GM18907 (cell line): ENCODE data around the gene CMSS1.
A peak's percentile ranks its signal among the peaks of the same experiment; 100 is the strongest.
"Not testable (repeated sequence)": the region's sequence is repeated elsewhere in the genome, so short reads cannot be mapped to it uniquely, and the experiment has no call there.

Experiments used
- ATAC-seq: cut with Tn5 transposase; IDR thresholded peaks from one replicate; pipeline ENCODE4 v1.9.1; 2021; ENCODE audit warnings: mild to moderate bottlenecking, moderate library complexity; ENCODE audit not compliant: unreplicated experiment

The CMSS1 gene

DNA sequence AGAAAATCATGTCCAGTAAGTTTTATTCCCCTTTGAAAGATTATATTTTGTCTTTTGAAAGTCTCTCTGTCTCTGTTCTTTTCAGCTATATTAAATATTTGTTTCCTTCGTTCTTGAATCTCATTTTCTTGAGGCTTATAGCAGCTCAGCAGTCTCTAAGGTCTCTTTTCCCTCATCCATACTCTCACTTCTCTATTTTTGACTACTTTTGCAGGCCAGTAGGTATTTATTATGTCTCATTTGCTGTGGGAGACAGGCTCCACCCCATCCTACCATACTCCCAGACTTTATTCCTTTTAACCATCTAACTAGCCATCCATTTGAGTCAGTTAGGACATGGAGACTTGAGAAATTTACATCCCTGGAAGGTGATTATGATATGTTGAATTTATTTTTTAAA lies 225.6 kb downstream of the CMSS1 start:
- ATAC-seq: no peak

DNA sequence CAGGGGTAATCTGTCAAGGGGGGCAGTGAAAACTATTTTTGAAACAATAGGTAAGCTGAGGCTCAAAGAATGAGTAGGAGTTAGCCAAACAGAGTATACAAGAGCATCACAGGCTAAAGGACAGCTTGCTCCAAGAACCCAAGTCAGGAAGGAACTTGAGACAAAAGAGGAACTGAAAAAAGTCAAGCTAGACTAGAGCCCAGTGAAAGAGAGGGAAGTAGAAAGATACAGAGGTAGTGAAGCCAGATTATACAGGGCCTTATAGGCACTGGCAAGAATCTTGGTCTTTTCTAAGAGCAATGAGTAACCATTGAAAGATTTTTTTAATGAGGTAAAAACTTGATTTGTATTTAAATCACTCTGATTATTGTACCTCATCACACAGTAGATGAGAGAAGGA lies 226.7 kb downstream of the CMSS1 start:
- ATAC-seq: peak; percentile 73

DNA sequence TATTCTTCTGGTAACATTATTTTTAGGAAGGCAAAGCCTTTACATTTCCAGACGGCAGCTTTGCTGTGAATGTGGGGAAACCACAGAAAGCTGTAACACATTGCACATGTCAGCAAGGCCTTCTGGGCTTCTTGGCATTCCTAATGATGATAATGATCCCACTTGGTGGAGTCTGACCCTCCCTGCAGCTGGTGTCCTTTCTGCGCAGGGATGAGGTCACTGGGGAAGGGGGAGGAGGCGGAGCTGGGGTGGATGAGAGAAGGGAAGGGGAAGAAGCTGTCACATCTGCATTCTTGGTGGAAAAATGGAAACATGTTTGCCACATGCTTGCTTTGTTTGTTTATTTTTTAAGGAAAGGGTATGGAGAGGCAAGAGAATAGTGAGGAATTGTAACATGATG lies 228.0 kb downstream of the CMSS1 start:
- no peak for ATAC-seq

DNA sequence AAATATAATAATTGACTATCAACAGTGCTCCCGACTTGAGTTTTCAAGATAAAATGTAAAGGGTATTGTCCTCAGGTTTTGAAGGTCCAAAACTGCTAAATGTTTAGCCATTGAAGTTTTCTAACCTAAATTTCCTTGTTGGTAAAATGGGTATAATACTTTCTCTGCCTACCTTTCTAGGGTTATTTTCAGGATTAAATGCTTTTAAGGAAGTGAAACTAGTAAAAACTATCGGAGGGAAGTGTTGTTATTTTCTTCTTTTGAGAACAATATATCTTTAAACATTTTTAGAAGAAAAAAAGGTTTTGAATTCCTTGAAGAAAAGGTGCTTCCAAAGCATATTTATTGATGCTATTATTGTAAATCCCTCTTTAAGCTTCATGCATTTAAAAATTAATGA lies 229.3 kb downstream of the CMSS1 start:
- ATAC-seq: no peak

DNA sequence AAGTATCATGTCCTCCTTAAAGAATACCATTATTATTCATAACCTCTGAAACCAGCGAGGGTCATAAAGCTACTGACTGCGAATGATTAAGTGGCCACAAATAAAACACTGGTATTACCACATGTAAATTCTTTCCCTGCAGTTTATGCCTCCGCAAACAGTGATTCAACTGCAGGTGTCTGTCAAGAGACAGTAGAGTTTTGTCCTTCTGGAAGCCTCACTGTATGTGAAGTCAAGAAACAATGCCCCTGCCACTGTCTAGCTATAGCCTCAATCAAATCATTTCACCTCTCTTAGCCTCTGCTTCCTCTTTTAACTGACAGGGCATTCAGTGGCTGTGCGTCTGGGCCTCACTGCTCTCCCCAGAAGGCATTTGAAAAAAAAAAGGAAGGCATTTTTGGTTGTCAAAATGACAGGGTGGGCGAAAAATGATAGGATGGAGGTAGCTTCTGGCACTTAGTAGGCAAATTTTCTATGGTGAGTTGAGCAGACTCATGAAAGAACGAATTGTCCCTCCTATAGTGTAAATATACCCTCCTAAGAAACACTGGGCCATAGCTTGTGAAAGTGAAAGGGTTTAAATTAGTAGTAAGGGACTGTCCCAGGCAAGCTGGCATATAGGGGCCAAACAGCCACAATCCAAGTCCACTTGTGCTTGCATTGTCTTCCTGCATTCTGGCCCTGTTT lies 229.9 kb downstream of the CMSS1 start:
- ATAC-seq: peak; percentile 87

DNA sequence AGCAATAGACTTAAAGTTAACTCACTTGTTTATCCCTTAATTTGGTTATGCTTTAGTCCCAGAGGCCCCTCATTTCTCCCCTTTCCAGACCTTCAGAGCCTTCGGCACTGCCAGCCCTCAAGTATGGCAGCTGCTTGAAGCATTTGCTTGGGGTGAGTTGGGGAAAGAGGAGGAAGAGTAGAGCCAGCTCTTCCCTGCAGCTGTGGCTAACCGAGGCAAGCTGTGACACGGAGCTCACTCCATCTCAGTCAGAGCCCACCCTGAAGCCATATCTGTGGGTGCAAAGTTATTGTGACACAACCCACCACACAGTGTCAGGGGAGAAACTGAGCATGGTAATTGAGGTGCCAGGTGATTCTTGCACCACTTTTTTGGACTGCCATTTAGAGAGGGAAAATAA lies 230.6 kb downstream of the CMSS1 start:
- no peak for ATAC-seq

DNA sequence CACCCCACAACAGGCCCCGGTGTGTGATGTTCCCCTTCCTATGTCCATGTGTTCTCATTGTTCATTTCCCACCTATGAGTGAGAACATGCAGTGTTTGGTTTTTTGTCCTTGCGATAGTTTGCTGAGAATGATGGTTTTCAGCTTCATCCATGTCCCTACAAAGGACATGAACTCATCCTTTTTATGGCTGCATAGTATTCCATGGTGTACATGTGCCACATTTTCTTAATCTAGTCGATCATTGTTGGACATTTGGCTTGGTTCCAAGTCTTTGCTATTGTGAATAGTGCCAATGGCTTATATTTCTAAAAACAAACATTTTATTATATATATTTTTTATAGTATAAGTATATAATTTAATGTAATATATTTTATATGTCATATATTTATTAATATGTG lies 233.9 kb downstream of the CMSS1 start:
- not testable (repeated sequence) for ATAC-seq

DNA sequence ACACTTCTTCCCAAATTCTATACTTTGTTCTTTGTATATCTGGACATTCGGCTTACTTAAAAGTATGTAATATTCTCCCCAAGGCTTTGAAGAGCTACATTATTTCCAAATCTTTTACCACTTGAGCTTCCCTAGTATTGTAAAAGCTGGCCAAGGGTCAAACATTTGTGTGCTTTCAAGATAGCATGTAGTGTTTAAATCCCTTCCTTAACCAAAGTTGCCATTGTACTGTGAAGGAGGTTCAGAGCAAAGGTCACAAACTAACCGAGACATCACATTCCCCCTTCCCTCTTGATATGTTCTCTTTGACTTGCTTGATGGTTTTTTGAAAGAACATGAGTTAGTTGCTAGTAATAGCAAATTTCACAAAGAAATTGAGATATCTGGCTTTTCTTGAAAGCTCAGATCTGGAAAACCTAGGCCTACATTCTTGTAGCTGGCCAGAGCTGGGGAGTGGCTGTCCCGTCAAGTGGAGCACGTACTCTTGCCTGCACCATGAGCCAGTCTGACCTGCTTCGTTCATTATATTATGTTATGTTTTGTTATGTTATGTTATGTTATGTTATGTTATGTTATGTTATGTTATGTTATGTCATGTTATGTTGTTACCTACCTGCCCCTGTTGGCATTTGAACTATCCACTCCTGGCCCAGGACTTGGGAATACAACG lies 236.4 kb downstream of the CMSS1 start:
- no peak for ATAC-seq

DNA sequence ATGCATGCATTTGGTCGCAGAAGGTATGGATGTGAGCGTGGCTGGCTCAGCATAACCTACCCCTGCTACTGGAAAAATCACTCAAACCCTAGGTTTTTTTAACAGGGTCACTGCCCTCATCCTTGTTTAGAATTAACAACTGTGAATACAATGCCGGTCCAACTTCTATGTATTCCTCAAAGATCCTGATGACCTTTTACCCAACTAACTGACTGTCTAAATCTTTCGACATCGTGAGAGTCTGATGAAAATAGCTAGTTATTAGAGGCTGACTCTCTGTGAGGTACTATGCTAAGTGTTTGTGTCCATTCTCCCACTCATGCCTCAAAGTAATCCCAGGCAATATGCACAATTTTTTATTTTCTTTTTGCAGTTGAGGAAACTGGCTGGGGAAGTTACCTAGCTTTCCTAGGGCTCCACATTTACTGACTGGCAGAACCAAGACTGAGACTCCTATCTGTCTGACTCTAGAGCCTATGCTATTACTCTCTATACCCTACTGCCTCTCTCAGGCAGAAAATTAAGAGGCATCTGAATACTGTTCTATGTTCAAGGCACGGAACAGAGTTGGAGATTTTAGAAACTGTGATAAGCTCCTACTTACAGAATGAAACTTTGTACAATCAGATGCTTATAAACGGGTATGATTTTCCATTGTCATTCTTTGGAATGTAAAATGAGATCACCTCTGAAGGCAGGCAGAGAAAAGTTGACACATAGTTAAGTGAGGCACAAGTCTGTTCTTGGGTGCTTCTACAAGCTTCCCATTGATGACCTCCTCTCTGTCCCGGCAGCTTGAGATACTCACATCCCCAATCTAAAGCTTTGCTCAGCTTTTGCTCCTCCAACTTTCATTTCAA lies 240.3 kb downstream of the CMSS1 start:
- ATAC-seq: no peak

DNA sequence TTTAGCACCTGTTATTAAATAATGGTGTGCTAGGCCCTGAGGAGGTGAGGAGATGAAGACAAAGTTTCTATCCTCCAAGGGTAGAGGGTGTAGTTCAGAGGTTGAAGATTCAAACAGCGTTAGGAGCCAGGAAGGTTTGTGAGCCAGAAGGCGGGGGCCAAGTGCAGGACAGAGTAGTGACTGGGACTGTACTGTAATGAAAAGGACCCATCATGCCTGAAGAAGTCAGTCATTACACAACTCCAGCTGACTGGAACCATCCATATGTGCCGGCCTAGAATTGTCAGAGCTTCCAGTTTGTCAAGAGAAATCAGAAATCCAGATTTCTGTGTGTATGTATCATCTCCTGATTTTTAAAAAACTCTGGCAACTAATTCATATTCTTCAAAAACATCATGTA lies 241.8 kb downstream of the CMSS1 start:
- no peak for ATAC-seq

DNA sequence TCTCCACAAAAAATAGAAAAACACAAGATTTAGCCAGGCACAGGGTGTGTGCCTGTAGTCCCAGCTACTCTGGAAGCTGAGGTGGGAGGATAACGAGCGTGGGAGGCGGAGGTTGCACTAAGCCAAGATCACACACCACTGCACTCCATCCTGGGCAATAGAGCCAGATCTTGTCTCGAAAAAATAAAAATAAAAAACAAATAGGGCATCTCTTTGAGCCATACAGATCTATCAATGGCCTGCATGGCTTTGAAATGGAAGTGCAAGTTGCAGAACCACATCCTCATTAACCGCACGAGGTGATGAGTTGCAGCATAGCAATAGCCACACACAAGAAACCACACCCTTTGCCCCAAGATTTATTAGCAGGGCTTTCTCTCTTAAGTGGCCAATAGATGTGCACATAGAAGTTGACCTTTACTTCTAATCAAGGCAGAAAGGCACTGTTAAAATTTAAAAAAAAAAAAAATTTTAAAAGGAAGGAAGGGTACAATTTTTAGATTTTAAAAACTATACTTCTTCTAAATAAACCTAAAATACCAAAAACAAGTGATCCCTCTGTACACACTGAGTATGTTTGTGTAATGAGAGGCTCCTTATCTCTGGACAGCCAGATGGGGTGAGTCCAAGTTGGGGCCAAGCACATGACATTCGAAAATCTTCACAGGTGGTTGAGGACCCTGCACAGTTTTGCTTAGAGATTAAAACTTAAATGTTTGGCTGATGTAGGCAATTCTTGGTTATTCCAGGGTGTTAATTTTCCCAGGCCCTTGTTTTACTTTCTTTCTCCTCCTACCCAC lies 243.2 kb downstream of the CMSS1 start:
- ATAC-seq: no peak

DNA sequence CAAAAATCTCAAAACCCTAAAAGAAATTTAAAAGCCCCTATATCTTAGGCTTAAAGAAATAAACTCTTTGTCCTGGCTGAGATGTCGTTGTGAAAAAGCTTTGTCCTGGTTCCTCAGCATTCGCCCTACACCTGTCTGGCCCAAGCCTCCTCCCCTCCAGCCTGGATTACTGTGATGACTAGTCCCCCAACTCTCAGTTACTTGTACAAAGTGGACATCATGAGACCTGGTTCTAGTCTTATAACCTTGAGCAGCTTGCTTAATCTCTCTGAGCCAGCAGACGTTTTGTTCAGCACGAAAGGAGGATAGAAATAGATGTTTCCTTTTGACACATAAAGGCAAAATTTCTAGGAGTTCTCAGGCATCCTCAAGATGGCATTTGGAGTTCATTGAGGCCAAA lies 245.0 kb downstream of the CMSS1 start:
- no peak for ATAC-seq

DNA sequence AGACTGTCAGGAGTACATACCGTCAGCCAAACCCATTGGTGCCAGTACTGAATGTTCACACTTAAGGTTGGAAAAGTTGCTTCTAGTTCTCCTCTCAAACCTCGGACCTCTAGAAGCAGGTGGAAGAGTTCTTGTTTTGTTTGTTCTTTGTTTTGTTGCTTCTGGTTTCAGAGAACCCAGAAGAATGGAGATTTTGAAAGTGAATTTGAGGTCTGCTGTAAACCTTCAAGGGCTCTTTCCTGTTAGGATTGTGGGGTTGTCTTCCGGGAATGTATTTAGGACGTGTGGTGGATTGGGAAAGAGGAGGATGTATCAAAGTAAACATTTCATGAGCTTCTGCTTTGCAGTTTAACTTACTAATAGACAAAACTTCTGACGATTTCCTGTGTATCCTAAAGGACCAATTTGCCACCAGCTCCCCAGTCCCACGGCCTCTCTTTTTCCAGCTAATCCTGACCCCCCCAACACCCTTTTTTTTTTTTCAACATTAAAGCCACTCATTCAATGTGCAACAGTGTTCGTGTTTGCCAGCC lies 246.3 kb downstream of the CMSS1 start:
- ATAC-seq: no peak

DNA sequence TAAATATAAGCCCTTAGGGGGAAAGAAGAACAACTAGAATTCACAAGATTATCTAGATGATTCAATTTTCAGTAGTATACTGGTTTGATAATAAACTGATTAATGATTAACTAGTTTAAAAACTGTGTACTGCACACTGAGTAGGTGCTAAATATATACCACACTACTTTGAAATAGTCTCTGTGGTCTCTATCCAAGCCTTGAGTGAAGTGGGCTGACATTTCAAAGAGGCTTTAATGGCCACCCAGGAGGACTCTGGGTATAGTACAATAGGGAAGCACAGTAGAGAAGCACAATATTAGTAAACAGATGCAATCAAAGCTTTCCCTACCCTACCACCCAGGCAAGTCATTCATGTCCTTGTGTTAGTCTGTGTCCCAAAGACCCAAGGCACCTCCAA lies 249.9 kb downstream of the CMSS1 start:
- ATAC-seq: no peak

DNA sequence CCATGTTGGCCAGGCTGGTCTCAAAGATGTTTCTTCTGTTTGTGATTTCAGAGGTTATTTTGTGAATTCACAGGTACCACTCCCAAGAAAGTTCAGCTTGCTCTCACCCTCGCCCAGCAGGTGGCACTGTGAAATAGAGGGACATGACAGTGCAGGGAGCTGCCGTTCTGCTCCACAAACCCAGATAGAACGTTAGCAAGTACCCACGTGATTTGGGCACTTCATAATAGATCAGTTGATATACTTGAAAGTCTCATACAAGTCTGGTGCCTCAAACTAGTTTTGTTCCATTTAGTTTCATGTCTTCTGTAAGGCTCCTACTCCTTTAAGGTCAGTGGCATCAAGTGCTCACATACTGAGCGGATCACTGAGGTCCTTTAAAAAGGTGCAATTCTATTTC lies 251.2 kb downstream of the CMSS1 start:
- ATAC-seq: peak; percentile 75

DNA sequence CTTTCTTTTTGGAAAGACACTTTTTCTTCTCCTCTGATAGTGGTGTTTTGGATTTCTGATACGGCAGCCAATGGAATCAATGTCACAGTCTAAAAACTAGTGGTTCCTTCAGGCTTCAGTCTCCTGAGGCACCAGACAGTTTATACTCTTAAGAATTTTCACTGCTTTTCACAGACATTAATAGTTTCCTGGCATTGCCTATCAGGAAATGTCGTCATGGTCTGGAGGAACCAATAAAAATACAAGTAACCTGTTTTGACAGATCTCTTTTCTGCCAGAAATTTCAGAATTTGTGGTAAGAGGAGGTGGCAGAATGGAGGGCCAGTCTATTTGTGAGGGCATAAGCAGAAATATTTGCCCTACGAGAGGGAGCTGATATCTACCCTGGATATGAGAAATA lies 251.8 kb downstream of the CMSS1 start:
- ATAC-seq: no peak

DNA sequence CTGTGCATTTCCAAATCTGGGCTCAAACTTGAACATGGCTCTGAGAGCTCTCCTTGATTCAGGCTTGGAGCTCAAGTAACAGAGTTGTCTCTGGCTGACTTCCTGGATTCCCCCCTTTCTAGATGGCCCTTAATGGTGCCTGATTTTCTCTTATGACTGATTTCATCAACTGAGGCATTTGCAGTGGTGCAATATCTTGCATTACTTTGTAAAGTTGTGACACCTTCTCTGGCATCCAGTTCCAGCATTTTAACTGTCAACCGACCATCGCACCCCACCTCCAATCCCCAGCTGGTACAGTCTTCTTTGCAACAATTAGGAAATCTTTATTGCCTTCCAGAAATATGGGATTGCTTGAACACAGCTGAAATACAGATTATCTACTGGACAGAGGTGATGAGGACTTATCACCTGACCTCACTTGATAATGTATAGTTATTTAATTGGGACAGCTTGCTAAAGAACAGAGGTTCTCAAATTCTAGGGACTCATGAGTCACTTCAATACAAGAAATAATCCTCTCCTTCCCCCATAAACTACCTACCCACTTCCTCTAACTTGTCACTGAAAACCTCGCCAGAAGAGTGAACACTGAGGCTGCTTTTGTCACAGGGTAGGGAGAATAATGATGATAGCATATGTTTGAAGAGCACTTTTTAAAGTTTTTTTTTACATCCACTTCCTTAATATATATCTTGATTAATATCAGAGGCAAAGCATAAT lies 254.8 kb downstream of the CMSS1 start:
- ATAC-seq: peak; percentile 52

DNA sequence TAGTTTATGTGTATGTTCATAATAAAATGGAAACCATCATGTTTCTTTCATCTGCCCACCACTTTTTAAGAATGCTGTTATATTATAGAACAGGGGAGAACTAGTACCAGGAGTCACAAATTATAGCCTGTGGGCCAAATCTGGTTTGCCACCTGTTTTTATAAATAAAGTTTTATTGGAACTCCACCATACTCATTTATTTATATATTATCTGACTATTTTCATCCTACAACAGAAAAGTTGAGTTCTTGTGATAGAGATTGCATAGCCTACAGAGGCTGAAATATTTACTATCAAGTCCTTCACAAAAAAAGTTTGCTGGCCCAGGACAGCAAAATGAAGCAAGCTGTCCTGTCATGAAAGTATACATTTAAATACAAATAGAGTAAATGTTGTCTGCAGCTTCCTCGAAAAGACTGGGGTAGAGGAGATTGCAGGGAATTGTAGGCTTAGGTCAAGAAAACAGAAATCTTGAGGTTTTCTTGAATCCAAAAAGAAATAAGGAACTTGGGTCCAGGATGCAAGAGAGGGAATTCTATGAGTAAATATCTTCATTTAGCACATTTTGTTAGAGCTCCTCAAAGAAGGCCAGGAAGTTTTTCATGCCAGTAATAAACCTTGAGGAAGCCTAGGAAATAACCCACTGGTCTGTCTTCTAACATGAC lies 255.5 kb downstream of the CMSS1 start:
- no peak for ATAC-seq

DNA sequence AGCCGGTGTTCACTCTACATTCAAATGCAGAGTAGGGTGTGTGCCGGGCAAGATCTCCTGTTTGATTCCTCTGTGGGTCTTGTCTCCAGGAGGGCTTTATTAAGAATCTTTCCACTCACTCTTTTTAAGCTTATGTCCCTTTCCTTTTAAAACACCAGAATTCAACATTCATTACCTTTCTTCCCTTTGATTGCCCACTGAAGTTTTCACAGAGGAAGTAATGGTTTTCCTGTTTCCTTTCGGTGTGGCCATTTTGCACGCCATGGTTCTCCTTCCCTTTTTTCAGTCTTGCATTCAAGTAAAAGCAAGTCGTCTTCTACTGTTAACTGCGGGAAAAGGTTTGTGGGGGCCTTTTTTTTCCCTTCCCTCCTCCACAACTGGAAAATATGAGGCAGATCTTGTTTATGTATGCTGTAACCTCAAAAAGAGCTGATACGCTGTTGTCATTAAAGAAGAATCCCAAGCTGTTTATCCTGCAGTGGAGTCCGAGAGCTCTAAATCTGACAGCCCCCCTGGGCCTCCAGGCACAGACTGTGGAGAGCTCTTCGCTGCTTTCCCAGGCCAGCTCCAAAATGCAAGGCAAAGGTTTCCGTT lies 256.1 kb downstream of the CMSS1 start:
- ATAC-seq: peak; percentile 46
